HG02840 (cell line): ENCODE results near the gene NTRK2.

Experiments
- ATAC-seq: cut with Tn5 transposase; IDR thresholded peaks from one replicate; pipeline ENCODE4 v1.9.1; 2021; ENCODE audit warnings: mild to moderate bottlenecking, moderate library complexity, moderate number of reproducible peaks; ENCODE audit not compliant: unreplicated experiment, low FRiP score

NTRK2 gene

GRCh38 chr9:84669288-84670137 lies at the start of gene NTRK2:
Gene NTRK2, plus strand, starts transcription at chr9:84669729. Its CDS starts 1,020 bp downstream, at chr9:84670749.
- no peak for ATAC-seq

GRCh38 chr9:84620338-84620737 lies 49.2 kb upstream of the NTRK2 start:
- no peak for ATAC-seq

- no peak for ATAC-seq
Observed at GRCh38 chr9:84621811-84622210, 47.7 kb upstream of the NTRK2 start.

GRCh38 chr9:84622981-84623380 lies 46.5 kb upstream of the NTRK2 start:
- ATAC-seq = no peak

DNA sequence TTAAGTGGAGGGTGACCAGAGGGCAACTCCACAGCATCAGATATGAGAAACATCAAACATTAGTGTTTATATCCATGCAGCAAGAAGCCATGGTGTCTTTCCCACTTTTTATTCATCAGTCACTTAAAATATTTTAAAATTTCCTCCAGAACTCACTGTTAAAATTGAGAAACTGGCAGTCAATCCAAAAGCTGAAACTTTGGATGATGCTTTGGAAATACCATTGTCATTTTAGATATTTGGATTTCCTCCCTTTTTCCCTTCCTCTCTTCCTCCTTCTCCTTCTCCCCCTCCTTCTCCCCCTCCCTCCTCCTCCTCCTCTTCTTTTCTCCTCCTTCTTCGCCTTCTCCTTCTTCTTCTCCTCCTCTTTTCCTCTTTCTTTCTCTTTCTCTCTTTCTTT lies 33.1 kb upstream of the NTRK2 start:
- no peak for ATAC-seq

DNA sequence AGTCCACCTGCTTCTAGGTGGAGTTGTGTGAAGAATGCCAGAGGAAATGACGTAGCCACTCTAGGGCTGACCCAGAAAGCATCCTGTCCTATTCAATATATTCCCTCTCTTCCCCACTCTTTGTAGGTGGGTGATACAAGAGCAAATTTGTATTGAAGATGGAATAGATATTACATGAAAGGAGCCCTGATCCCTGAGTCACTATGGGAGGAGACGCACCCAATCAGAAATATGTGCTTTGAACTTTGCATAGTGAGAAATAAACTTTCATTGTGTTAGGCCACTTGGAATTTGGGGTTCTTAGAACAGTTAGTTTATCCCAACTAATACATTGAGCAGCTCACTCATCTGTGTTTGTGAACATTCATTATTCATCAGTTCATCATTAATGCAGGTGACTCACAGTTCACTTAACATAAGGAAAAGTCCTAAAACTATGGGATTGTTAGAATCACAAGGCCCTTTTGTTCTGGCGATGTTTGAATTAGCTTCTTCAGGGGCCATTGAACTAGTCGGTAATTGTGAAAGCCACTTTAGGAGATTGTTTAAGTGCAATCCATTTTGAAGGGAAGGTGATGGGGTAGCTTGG lies 26.9 kb upstream of the NTRK2 start:
- no peak for ATAC-seq

DNA sequence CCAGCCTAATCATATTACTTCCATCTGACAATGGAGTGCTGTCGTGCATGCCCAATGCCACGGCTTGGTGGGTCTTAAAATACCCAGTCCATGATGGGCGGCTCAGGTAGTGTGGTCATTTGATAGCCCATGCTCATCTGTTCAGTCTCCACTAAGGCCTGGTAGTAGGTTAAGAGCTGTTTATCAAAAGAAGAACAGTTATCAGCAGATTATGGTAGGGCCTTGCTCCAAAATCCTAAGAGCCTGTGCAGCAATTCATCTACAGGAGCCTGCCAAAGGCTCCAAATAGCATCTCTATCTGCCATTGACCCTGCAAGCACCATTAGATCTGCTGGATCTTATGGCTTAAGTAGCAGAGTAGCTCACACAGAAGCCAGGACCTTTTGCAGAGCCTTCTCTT lies 21.8 kb upstream of the NTRK2 start:
- no peak for ATAC-seq

GRCh38 chr9:84652496-84653120 lies 16.9 kb upstream of the NTRK2 start:
- no peak for ATAC-seq

DNA sequence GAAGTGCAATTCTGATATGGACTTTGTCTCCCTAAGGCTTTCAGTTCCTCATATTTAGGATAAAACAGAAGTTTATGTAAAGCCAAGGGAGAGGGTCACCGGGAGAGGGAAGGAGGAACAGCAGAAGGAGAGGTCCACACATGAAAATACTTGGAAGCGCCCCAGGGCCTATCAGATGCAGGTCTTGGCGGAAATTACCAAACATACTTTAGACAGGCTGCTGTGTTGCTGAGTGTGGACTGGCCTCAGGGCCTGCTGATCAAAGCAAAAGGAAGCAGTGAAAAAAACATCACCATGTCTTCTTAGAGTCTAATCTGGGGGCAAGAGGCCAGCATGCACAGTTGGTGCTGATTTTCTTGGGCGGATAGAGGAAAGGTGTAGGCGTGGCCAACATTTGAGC lies 14.1 kb upstream of the NTRK2 start:
- no peak for ATAC-seq

DNA sequence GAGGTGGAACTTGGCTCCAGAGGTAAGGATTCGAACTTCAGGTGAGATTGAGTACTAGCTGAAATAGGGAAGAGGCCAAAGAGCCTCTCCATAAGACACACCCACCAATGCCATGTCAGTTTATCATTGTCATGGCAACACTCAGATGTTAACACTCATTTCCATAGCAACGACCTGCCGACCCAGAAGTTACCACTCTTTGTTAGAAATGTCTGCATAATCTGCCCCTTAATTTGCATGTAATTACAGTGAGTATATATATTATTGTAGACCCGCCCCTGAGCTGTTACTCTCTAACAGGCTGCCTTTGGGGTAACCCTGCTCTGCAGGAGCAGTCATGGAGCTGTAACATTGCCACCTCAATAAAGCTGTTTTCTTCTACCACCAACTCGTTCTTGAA lies 10.2 kb upstream of the NTRK2 start:
- ATAC-seq = no peak

DNA sequence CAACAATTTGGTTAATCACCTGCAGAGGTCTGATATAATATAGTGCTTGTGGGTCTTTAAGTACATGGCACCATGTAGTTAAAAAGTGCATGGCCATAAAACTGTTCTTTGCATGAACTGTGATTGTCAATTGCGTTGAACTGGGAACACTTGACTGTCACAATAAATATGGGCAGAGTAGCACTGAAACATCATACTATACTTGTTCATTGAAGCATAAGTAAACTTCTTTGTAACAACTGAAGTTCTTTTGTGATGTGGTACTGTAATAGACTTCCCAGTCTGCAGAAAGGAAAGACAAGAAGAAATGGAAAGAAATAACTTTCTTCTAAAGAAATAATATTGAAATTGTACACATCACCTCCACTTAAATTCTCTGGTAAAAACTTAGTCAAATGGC lies 9.8 kb upstream of the NTRK2 start:
- ATAC-seq = no peak

DNA sequence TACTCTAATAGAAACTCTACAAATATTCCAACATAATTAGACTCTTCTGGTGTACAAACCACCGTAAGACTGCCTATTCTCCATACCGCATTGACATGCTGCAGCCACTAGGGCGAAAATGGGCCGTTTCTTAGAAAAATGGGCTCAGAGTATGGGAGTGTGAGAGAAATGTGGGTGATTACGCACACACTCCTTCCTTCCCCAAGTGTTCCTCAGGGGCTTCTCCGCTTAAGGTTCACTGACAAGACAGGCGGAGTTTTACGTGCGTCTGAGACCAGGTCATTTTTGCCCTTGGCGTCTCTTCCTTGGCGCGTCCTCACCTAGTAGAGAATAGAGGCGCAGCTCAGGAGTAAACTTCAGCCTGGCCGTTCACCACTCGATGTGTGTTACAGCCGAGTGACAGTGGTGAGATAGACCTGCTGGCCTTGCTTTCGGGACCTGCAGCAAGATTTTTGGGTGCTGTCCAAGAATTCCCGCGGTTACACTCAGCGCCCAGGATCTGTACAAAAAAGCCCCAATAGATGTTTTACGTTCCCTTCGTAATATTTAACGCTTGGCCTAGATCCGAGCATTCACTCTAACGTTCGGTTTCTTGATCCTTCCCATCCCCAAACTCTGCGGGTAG lies 1.8 kb upstream of the NTRK2 start:
- ATAC-seq = no peak

GRCh38 chr9:84668196-84669012 lies 1.1 kb upstream of the NTRK2 start:
- no peak for ATAC-seq

DNA sequence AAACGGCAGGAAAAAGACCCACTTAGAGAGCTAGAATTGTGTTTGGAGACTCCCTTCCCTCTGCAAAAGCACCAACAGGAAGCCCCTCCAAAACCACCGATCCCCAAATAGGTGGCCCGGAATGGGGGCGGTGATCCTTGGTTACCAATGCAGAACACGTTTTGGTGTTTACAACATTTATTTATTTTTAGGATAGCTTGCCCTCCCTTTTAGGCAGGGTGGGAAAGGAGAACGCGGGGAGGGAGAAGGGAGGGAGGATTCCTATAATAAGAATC lies 579 bp upstream of the NTRK2 start:
- no peak for ATAC-seq

DNA sequence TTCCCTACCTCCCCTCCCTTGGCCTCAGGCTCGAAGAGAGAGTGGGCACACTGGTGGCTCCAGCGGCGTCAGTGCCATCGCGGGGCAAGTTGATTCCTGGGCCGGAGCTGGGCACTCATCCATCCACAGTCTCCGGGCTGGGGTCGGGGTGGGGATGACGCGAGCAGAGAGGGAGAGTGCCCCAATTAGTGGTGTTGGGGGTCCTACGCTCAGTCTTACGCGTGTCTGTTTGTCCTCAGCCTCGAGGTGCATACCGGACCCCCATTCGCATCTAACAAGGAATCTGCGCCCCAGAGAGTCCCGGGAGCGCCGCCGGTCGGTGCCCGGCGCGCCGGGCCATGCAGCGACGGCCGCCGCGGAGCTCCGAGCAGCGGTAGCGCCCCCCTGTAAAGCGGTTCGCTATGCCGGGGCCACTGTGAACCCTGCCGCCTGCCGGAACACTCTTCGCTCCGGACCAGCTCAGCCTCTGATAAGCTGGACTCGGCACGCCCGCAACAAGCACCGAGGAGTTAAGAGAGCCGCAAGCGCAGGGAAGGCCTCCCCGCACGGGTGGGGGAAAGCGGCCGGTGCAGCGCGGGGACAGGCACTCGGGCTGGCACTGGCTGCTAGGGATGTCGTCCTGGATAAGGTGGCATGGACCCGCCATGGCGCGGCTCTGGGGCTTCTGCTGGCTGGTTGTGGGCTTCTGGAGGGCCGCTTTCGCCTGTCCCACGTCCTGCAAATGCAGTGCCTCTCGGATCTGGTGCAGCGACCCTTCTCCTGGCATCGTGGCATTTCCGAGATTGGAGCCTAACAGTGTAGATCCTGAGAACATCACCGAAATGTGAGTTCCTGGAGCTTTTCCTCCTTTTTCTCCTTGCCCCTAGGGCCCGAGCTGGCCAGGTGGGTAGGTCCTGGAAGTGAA lies 861 bp downstream of the NTRK2 start:
- ATAC-seq = no peak

- ATAC-seq = no peak
Observed at GRCh38 chr9:84671586-84672521, 2.3 kb downstream of the NTRK2 start.

DNA sequence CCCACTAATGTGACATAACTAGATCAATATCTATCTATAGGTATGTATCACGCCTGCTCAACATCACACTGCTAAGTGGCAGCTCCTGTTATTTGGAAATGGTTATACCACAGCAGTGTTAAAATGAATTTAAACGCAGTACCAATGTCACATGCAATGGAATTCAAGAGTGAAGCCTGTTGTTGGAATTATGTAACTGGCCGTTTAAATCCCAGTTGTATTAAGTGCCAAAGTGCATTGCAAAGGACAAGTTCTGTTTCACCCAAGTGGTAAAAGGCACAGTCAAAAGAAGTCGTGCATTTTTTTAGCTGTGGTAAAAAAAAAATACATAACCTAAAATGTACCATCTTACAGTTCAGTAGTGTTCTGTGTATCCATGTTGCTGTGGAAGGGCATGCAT lies 4.3 kb downstream of the NTRK2 start:
- no peak for ATAC-seq

GRCh38 chr9:84677080-84677479 lies 7.6 kb downstream of the NTRK2 start:
- ATAC-seq = no peak

DNA sequence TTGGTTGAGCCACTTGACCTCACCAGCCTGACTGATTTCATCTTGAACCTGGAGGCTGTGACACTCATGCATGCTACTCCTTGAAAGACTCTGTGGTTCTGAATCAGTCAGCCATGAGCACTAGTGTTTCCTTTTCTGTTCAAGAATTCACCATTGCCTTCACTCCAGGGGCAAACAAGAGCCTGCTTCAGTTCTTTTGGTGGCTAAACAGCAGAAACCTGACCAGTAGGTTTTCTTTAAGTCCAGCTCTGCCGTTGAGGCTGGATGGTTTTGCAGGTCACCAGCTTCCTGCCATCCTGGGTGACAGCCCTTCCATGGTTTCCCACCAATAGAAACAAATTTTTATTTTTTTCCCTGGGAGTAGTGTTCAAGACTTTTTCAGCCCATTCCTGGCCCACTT lies 10.0 kb downstream of the NTRK2 start:
- no peak for ATAC-seq
